ENCODE data around the gene ARF4.

DNA sequence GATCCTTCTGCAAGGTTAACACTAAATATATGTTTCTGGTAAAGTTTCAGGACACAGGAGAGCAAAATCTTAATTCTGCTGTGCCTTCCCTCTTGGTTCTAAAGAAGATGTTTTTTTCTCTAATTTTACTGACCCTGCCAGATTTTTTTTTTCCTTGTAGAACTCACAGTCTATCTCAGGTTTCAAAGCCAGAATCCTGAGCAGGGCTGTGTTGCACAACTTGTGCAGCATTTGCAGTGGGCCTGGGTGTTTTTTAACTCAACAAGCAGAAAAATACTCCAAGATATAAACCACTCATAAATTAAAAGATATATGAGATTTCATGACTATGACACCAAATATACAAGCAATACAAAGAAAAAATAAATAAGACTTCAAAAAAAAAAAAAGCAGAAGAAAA, 40.2 kb upstream of the ARF4 start:
- TF ChIP-seq, protein P1, sequence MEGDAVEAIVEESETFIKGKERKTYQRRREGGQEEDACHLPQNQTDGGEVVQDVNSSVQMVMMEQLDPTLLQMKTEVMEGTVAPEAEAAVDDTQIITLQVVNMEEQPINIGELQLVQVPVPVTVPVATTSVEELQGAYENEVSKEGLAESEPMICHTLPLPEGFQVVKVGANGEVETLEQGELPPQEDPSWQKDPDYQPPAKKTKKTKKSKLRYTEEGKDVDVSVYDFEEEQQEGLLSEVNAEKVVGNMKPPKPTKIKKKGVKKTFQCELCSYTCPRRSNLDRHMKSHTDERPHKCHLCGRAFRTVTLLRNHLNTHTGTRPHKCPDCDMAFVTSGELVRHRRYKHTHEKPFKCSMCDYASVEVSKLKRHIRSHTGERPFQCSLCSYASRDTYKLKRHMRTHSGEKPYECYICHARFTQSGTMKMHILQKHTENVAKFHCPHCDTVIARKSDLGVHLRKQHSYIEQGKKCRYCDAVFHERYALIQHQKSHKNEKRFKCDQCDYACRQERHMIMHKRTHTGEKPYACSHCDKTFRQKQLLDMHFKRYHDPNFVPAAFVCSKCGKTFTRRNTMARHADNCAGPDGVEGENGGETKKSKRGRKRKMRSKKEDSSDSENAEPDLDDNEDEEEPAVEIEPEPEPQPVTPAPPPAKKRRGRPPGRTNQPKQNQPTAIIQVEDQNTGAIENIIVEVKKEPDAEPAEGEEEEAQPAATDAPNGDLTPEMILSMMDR (IDR thresholded peaks at IDR 0.05), result no peak
- TF ChIP-seq POLR2A (IDR thresholded peaks at IDR 0.05) (no peak), EP300 (IDR thresholded peaks at IDR 0.05) (no peak)
